HG02885 (cell line): ENCODE data around the gene RNF144A.
A peak's percentile ranks its signal among the peaks of the same experiment; 100 is the strongest.

Source experiments
- ATAC-seq: cut with Tn5 transposase; IDR thresholded peaks from one replicate; pipeline ENCODE4 v1.9.1; 2021; ENCODE audit warnings: mild to moderate bottlenecking; ENCODE audit not compliant: unreplicated experiment, poor library complexity

The RNF144A gene

GRCh38 chr2:6945087-6945813 lies 28.0 kb downstream of the RNF144A start:
- ATAC-seq: peak; percentile 94

DNA sequence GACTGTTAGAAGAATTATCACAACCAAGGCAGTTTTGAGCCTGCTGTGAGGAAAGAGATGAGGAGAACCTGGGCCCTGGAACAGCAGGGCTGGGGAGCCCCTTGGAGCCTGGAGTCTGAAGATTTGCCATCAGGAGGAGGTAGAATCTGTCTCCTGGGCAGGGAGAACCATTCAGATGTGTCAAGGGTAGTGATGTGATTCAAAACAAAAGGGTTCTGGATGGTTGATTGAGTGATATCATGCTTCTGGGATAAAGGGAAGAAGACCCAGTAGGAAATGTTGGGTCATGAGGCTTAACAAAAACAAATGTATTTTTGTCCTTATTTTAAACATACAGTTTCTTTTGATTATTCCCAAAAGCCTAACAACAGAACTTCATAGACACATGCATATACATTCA lies 28.6 kb downstream of the RNF144A start:
- no peak for ATAC-seq

DNA sequence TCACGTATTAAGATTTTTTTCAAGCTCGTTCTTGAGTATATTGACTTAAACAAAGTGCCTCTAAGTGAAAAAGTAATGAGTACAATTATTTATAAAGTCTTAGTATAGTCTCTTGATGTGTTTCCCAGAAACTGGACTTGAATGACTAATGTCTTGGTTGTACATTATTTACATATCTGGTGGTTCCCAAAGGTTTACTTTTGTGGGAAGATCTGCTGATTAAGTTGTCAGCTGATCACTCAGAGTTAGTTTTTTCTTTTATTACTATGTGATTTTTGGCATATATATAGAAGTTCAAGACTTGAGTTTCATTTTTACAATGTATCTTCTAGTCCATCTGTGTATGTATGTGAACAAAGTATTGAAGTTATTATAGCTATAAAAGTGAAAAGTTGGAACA lies 29.5 kb downstream of the RNF144A start:
- ATAC-seq: no peak

GRCh38 chr2:6947929-6948676 lies 30.9 kb downstream of the RNF144A start:
- ATAC-seq: no peak

- ATAC-seq: no peak
Observed at GRCh38 chr2:6948677-6949351, 31.6 kb downstream of the RNF144A start.

- ATAC-seq: no peak
Observed at GRCh38 chr2:6951046-6951445, 33.8 kb downstream of the RNF144A start.

DNA sequence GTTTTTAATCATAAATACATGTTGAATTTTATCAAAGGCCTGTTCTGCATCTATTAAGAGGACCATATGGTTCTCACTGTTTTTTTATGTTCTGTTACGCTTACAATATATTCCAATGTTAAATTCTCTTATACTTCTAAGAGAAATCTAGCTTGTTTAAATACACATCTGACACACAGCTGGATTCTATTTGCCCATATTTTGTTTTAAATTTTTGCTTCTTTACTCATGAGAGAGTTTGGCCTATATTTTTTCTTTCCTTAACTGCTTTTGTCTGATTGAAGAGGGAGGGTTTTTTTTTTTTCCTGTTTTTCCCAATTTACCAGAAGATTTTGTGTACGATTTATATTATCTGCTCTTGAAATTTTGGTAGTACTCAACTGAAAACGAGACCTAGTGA lies 34.9 kb downstream of the RNF144A start:
- ATAC-seq: no peak

GRCh38 chr2:6954586-6954985 lies 37.4 kb downstream of the RNF144A start:
- no peak for ATAC-seq

DNA sequence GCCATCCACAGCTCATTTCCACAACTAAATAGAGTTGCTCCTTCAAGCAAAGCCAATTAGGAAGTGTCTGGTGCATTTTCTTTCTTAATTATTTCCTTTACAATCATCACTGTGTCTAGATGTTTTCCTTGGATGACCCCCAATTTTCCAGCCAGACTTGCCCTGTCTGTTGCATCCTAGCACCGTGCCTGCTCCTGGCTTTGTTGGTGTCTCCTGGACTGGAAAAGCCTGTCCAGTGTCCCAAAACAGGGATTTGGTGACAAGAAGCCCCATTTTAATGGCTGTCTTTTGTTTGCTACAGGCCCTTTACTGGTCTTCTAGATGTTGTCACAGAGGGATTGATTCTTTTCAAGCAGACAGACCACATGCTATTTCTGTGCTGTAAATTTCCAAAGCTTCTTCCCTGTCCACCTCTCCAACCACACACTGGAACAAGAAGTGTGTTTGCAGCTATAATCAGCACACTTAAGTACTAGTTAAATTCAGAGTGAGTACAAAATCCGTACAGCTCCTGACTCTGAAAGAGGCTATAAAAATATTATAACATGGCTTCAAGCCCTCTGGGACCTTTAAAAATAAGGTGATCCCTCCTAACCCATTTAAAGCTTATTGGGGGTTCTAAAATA lies 38.4 kb downstream of the RNF144A start:
- no peak for ATAC-seq

GRCh38 chr2:6956566-6956965 lies 39.4 kb downstream of the RNF144A start:
- ATAC-seq: no peak

GRCh38 chr2:6957031-6957714 lies 40.0 kb downstream of the RNF144A start:
- ATAC-seq: no peak

DNA sequence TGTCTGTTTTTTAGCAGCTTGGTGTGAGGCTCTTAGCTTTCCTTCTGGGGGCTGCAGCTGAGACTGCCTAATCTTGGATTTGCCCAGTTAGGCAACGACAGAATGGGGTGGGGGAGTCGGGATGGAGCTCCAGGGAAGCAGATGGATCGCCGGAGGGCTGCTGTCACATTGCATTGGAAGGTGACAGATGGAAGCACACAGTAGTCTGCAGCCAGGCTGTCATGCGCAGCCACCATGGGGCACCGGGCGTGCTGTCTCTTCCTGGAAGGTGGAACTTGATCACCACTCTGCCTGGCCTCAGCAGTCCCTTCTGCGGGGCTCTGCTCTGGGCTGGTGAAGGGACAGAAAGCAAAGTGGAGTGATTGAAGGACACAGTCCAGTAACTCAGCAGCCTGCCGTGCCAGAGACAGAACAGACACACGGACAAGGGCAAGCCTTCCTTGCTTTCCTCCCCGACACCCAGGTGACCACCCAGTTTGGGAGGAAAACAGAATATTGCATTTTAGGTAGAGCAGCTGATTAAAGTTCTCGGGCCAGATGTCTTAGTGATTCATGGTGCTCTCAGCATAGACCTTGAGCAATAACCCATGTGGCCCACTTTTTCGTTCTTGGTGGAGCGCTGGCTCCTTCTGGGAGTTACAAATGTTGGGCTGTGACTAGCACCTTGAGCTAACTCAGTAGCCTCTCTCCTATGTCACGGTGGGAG lies 40.9 kb downstream of the RNF144A start:
- ATAC-seq: no peak

DNA sequence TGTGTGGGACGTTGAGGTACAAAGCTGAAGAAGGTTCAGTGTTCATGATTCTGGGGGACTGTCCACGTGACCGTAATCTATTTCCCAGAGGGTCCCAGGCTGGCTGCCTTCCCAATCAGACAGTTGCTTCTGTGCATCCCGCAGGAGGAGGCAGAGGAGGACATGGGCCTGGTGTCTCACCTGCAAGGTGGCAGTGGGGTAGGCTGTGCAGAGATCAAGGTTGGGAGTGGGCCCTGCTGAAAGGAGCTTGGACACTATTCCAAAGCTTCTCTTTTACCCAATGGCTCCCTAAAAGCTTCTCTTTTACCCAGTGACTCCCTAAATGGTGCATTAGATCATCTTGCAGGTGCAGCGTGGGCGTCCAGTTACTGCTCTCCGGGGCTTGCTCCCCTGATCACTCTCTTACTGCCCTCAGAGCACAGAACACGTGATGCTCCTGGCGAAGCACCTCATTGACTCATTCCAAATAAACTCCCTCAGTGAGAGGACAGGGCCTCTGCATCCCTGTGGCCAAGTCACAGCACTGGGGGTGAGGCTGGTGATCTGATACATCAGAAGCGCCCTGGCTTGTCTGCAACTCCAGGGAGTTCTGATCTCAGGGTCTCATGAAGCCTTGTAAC lies 41.5 kb downstream of the RNF144A start:
- ATAC-seq: peak; percentile 69

GRCh38 chr2:6959751-6960150 lies 42.5 kb downstream of the RNF144A start:
- no peak for ATAC-seq

DNA sequence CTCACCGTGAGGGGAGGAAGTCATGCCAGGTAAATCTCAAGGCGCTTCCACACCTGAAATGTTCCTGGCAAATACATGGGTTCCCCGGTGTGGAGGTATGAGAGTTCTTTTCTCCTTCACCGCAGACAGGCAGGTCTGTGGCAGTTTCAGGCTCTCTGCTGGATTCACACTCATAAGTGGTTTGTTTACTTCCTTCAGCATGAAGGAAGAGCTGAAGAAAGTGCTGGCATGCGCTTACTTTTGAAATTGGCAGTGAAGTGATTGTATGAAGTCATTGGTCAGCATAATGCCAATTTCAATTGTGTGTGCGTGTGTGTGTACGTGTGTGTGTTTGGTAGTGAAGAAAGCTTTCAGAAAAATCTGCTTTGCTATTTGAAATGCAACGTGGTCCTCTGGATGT lies 43.4 kb downstream of the RNF144A start:
- ATAC-seq: no peak

- ATAC-seq: no peak
Observed at GRCh38 chr2:6963727-6964126, 46.5 kb downstream of the RNF144A start.

GRCh38 chr2:6965071-6965795 lies 48.0 kb downstream of the RNF144A start:
- ATAC-seq: no peak

GRCh38 chr2:6966446-6966940 lies 49.3 kb downstream of the RNF144A start:
- no peak for ATAC-seq
